GM12878 (cell line): ENCODE data around the gene SPPL3. TPM values are rescaled to one million over a fixed set of nuclear protein-coding genes. Genes with fewer than 3 reads are reported as not detected.
A peak's percentile ranks its signal among the peaks of the same experiment; 100 is the strongest.

ENCODE experiments used
- ATAC-seq: fragments of 200-7000 bp; cut with Tn5 transposase; 3 replicates; pipeline ENCODE4 v1.9.1; 2020; ENCODE audit warnings: mild to moderate bottlenecking, moderate library complexity
- BruUV-seq: library from RNA; stranded (reverse); fragments of 400-500 nt; replicated peaks from 2 replicates; lab custom pipeline; 2021; lab: Mats Ljungman, UMichigan
- CTCF ChIA-PET: fragments of 300-600 bp; sonication (Branson Sonifier 250); formaldehyde crosslinking; extraction: SDS; loops from one replicate; lab custom pipeline; 2021; ENCODE audit warnings: inconsistent platforms; lab: Yijun Ruan, JAX
- POLR2A ChIA-PET: fragments of 350-600 bp; formaldehyde crosslinking; extraction: SDS; loops from one replicate; lab custom pipeline; 2021; ENCODE audit warnings: inconsistent platforms; lab: Charles Lee
- RAD21 ChIA-PET: fragments of 300-600 bp; sonication (Branson Sonifier 250); formaldehyde crosslinking; loops from one replicate; lab custom pipeline; 2023; ENCODE audit warnings: antibody characterized with exemption; ENCODE audit not compliant: unreplicated experiment; lab: Charles Lee
- SMC1A ChIA-PET: fragments of 300-600 bp; sonication (Branson Sonifier 250); formaldehyde crosslinking; loops from one replicate; lab custom pipeline; 2023; ENCODE audit not compliant: unreplicated experiment, uncharacterized antibody; lab: Charles Lee
- DNase-seq: peaks from one replicate; pipeline ENCODE4 v3.0.0-alpha.2; 2011; ENCODE audit warnings: low read depth, low spot score
- FAIRE-seq: peaks from 3 replicates; lab custom pipeline; 2011; peaks lifted over from hg19 to GRCh38; lab: Jason Lieb, UNC
- H2AFZ ChIP-seq: 2 replicates; pipeline ENCODE4 v1.6.0; 2011; ENCODE audit warnings: low read depth, low read length, control low read depth; ENCODE audit not compliant: control insufficient read depth
- H3K27ac ChIP-seq: 2 replicates; pipeline ENCODE4 v1.5.1; 2011; ENCODE audit warnings: control low read depth; ENCODE audit not compliant: control insufficient read depth, insufficient read depth
- H3K27me3 ChIP-seq, 2 experiments: replicated peaks in 1 of 2; 2 replicates each; pipeline versions ENCODE4 v1.6.0 to v1.6.1; 2011; ENCODE audit warnings: low read length in 1 of 2; ENCODE audit not compliant: control insufficient read depth in 2 of 2, insufficient read depth in 2 of 2
- H3K36me3 ChIP-seq, 2 experiments: 2 replicates each; pipeline ENCODE4 v1.5.1; 2011; ENCODE audit warnings: low read length in 1 of 2; ENCODE audit not compliant: control insufficient read depth in 2 of 2, insufficient read depth in 2 of 2
- H3K4me1 ChIP-seq: 2 replicates; pipeline ENCODE4 v1.6.1; 2011; ENCODE audit warnings: mild to moderate bottlenecking, low read length, moderate library complexity, mixed read lengths; ENCODE audit not compliant: control insufficient read depth, insufficient read depth
- H3K4me2 ChIP-seq: 2 replicates; pipeline ENCODE4 v1.6.0; 2011; ENCODE audit warnings: control low read depth; ENCODE audit not compliant: control insufficient read depth, insufficient read depth
- H3K4me3 ChIP-seq: fragments of 200-600 bp; sonication (generic); 2 replicates; pipeline ENCODE4 v1.5.1; 2016
- H3K79me2 ChIP-seq: 2 replicates; pipeline ENCODE4 v1.6.0; 2011; ENCODE audit warnings: low read length; ENCODE audit not compliant: control insufficient read depth, insufficient read depth
- H3K9ac ChIP-seq: 2 replicates; pipeline ENCODE4 v1.8.0; 2011; ENCODE audit warnings: low read length, control low read depth, mixed read lengths; ENCODE audit not compliant: control insufficient read depth, insufficient read depth
- H3K9me3 ChIP-seq: replicated peaks from 3 replicates; pipeline ENCODE4 v1.5.1; 2011; ENCODE audit warnings: mild to moderate bottlenecking, low read length; ENCODE audit not compliant: control insufficient read depth, insufficient read depth
- H4K20me1 ChIP-seq: 2 replicates; pipeline ENCODE4 v1.6.0; 2011; ENCODE audit not compliant: control insufficient read depth, insufficient read depth
- FOS ChIP-seq: IDR thresholded peaks from 3 replicates; pipeline ENCODE4 v1.6.1; 2011; ENCODE audit warnings: borderline replicate concordance; ENCODE audit not compliant: insufficient read length; ENCODE audit errors: extremely low read depth
- HDAC6 ChIP-seq: fragments of 200-600 bp; sonication (generic); IDR thresholded peaks from one replicate; pipeline ENCODE4 v1.8.0; 2017; ENCODE audit warnings: antibody characterized with exemption; ENCODE audit not compliant: unreplicated experiment
- LARP7 ChIP-seq: fragments of 450-650 bp; IDR thresholded peaks from 2 replicates; pipeline ENCODE4 v1.6.1; 2017; ENCODE audit warnings: mild to moderate bottlenecking
- NBN ChIP-seq: fragments of 450-650 bp; IDR thresholded peaks from 2 replicates; pipeline ENCODE4 v1.6.1; 2016
- PML ChIP-seq: IDR thresholded peaks from 2 replicates; pipeline ENCODE4 v1.6.1; 2012; ENCODE audit warnings: low read length, inconsistent platforms
- POLR2AphosphoS2 ChIP-seq: IDR thresholded peaks from 2 replicates; pipeline ENCODE4 v1.6.1; 2011; ENCODE audit warnings: low read depth, mild to moderate bottlenecking, low read length, improper control_type of control experiment, moderate library complexity
- RAD51 ChIP-seq: fragments of 450-650 bp; IDR thresholded peaks from 2 replicates; pipeline ENCODE4 v1.6.1; 2016; ENCODE audit warnings: moderate library complexity, mild to moderate bottlenecking, inconsistent platforms
- ZBED1 ChIP-seq: IDR thresholded peaks from 2 replicates; pipeline ENCODE4 v1.6.1; 2016; ENCODE audit warnings: borderline replicate concordance
- WGBS: methylation state at CpG from one replicate; pipeline ENCODE4 v1.1.6; 2016; ENCODE audit warnings: low lambda C conversion rate; ENCODE audit not compliant: insufficient replicate concordance, insufficient coverage; ENCODE audit errors: missing lambda C conversion rate; 5-methylcytosine and 5-hydroxymethylcytosine counted together
- in situ Hi-C: fragments of 300-500 bp; cut with MboI; formaldehyde crosslinking; loops from 9 replicates; pipeline ENCODE4 v1.14.3; 2018; ENCODE audit warnings: mixed read lengths
- intact Hi-C: fragments of 100-400 bp; cut with micrococcal nuclease; formaldehyde crosslinking; loops from one replicate; pipeline ENCODE4 v1.14.2; 2022; ENCODE audit not compliant: unreplicated experiment
- polyA plus RNA-seq, 11 experiments: library from polyadenylated mRNA; depleted of rRNA in 4 of 11; unstranded in 6 of 11; stranded (reverse) in 5 of 11; fragments of >200 nt; fragmentation: Nextera tagmentation in 4 of 11; fragmentation: Illumina TruSeq in 1 of 11; extraction: Ambion mirVana in 4 of 11; extraction: Trizol in 1 of 11; gene quantifications; 1 replicate in 1 of 11; 2 replicates in 10 of 11; pipeline versions ENCODE4 v1.2.1 to v1.2.3, GENCODE V29; 2011 to 2016; ENCODE audit warnings: inconsistent platforms in 2 of 11, missing spikeins in 2 of 11, low read depth in 1 of 11
- total RNA-seq, 4 experiments: library from RNA; depleted of rRNA in 3 of 4; stranded (reverse); fragments of >200 nt in 3 of 4; fragmentation: Illumina TruSeq in 1 of 4; extraction: Trizol in 1 of 4; gene quantifications; 2 replicates each; pipeline versions ENCODE4 v1.2.1 to v1.2.3, GENCODE V29; 2013 to 2021
- TF ChIP-seq, protein P1 (sequence below): IDR thresholded peaks from 2 replicates; pipeline ENCODE4 v1.6.1; 2011; ENCODE audit warnings: borderline replicate concordance, low read depth, mild to moderate bottlenecking, moderate library complexity, mixed read lengths, low read length; ENCODE audit not compliant: insufficient read depth; ENCODE audit errors: extremely low read length
- TF ChIP-seq, protein P2 (sequence below): fragments of 450-650 bp; IDR thresholded peaks from 2 replicates; pipeline ENCODE4 v1.6.1; 2018; ENCODE audit warnings: mild to moderate bottlenecking, low read depth, moderate library complexity; ENCODE audit not compliant: partially characterized antibody
- TF ChIP-seq, protein P3 (sequence below): IDR thresholded peaks from 2 replicates; pipeline ENCODE4 v1.6.1; 2011; ENCODE audit warnings: borderline replicate concordance, low read depth, mild to moderate bottlenecking, moderate library complexity, low read length; ENCODE audit not compliant: insufficient read depth, poor library complexity, severe bottlenecking

SPPL3 gene
- total and polyA plus RNA-seq, 10 of the 15 experiments (the other 5 are each of a cell fraction or from before 2014, with no cell fraction given) = 4.3 to 45.5 (median 11.7) TPM

DNA sequence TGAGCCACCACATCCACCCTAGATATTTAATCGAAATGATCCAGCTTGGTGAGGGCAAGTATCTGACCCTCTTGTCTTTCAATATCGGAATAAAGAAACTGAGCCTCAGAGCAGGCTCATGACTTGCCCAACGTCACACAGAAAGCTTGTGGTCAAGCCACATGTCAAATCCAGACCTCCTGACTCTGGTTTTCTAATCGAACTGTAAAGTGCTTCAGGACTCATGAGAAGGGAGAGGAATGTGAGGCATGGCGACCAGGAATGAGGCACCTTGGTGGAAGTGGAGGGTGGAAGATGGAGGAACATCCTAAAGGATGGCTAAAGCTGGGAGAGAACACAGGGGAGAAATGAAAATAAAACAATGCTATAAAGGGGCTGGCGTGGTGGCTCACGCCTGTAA is 27.9 kb upstream of the SPPL3 start:
- Histone ChIP-seq H3K9me3 (no peaks in the 10 kb centered on the region), H4K20me1 (no peaks in the 10 kb centered on the region), H3K4me1 (no peaks in the 10 kb centered on the region; the same call in 1 of the 2 replicates), H3K27ac (no peak overlapping the region), H3K4me3 (no peak overlapping the region), H3K27me3 (no peaks in the 10 kb centered on the region; a peak in 1 of 4 replicates), H2AFZ (peak overlapping the region; percentile 7; the same call in 1 of the 2 replicates), H3K9ac (no peak overlapping the region), H3K4me2 (no peak overlapping the region), H3K36me3 (no peaks in the 10 kb centered on the region), H3K79me2 (no peaks in the 10 kb centered on the region)
- intact Hi-C loops (no loop called here), in situ Hi-C loops (no loop called here)
- SMC1A ChIA-PET = interaction anchor here (1.1 to 1.9 kb wide), 2 partner anchors 17 to 33 kb away, joined by 3 to 4 read pairs; no protein-coding TSS in a partner anchor
- POLR2A ChIA-PET = no interaction called here
- DNase-seq = no peak
- FAIRE-seq = no peak
- BruUV-seq = no TSS peak
- WGBS = 50% methylated on average over 7 of the region's 7 CpGs
- no peak for ATAC-seq
- CTCF ChIA-PET = no interaction called here
- TF ChIP-seq POLR2AphosphoS2 (no peak), RAD51 (no peak)
- TF ChIP-seq, protein P1, sequence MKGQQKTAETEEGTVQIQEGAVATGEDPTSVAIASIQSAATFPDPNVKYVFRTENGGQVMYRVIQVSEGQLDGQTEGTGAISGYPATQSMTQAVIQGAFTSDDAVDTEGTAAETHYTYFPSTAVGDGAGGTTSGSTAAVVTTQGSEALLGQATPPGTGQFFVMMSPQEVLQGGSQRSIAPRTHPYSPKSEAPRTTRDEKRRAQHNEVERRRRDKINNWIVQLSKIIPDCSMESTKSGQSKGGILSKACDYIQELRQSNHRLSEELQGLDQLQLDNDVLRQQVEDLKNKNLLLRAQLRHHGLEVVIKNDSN = no peak
- RAD21 ChIA-PET = no interaction called here

DNA sequence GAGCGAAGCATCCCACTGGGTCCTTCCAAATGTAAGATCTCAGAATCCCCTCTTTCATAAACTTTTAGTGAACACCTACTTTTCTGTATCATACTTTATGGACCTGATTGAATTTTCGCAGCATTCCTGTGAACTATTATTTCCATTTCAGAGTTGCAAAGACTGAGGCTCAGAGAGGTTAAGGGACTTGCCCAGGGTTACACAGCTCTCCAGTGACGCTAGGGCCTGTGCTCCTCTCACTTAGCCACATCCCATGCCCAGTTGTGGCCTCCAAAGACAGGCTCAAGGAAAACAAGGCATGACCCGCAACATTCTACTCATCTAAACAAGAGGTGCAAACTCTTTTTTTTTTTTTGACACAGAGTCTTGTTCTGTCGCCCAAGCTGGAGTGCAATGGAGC is 25.9 kb upstream of the SPPL3 start:
- FAIRE-seq = no peak
- intact Hi-C loops (no loop called here), in situ Hi-C loops (no loop called here)
- Histone ChIP-seq H3K9ac (no peak overlapping the region), H3K27me3 (no peaks in the 10 kb centered on the region; a peak in 1 of 4 replicates), H3K36me3 (no peaks in the 10 kb centered on the region), H3K4me3 (no peak overlapping the region), H3K9me3 (no peaks in the 10 kb centered on the region), H2AFZ (no peak overlapping the region), H4K20me1 (no peaks in the 10 kb centered on the region), H3K4me2 (no peak overlapping the region), H3K4me1 (no peaks in the 10 kb centered on the region), H3K79me2 (no peaks in the 10 kb centered on the region), H3K27ac (no peak overlapping the region)
- no peak for ATAC-seq
- no peak for DNase-seq
- CTCF ChIA-PET = interaction anchor here (0.6 kb wide), 1 partner anchor 427 kb away, joined by 4 read pairs; no protein-coding TSS in a partner anchor
- POLR2A ChIA-PET = interaction anchor here (0.6 kb wide), 1 partner anchor 18 kb away, joined by 3 read pairs; no protein-coding TSS in a partner anchor
- BruUV-seq = no TSS peak
- RAD21 ChIA-PET = no interaction called here
- WGBS = 26% methylated on average over 5 of the region's 5 CpGs
- SMC1A ChIA-PET = interaction anchor here (1.2 kb wide), 1 partner anchor 130 kb away, joined by 3 read pairs; no protein-coding TSS in a partner anchor
- no peak for TF ChIP-seq ZBED1
- TF ChIP-seq HDAC6 = no peak
- no peak for TF ChIP-seq LARP7
- TF ChIP-seq NBN = no peak
- TF ChIP-seq, protein P2, sequence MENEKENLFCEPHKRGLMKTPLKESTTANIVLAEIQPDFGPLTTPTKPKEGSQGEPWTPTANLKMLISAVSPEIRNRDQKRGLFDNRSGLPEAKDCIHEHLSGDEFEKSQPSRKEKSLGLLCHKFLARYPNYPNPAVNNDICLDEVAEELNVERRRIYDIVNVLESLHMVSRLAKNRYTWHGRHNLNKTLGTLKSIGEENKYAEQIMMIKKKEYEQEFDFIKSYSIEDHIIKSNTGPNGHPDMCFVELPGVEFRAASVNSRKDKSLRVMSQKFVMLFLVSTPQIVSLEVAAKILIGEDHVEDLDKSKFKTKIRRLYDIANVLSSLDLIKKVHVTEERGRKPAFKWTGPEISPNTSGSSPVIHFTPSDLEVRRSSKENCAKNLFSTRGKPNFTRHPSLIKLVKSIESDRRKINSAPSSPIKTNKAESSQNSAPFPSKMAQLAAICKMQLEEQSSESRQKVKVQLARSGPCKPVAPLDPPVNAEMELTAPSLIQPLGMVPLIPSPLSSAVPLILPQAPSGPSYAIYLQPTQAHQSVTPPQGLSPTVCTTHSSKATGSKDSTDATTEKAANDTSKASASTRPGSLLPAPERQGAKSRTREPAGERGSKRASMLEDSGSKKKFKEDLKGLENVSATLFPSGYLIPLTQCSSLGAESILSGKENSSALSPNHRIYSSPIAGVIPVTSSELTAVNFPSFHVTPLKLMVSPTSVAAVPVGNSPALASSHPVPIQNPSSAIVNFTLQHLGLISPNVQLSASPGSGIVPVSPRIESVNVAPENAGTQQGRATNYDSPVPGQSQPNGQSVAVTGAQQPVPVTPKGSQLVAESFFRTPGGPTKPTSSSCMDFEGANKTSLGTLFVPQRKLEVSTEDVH = no peak
- TF ChIP-seq, protein P3, sequence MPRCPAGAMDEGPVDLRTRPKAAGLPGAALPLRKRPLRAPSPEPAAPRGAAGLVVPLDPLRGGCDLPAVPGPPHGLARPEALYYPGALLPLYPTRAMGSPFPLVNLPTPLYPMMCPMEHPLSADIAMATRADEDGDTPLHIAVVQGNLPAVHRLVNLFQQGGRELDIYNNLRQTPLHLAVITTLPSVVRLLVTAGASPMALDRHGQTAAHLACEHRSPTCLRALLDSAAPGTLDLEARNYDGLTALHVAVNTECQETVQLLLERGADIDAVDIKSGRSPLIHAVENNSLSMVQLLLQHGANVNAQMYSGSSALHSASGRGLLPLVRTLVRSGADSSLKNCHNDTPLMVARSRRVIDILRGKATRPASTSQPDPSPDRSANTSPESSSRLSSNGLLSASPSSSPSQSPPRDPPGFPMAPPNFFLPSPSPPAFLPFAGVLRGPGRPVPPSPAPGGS = no peak
- TF ChIP-seq PML = no peak
- TF ChIP-seq FOS = no peak
